HG03060 (cell line): ENCODE measurements around the gene CD99L2.
A peak's percentile ranks its signal among the peaks of the same experiment; 100 is the strongest.

ENCODE experiments used
- ATAC-seq: cut with Tn5 transposase; IDR thresholded peaks from one replicate; pipeline ENCODE4 v1.9.1; 2021; ENCODE audit warnings: low read depth, moderate number of reproducible peaks; ENCODE audit not compliant: unreplicated experiment

Gene CD99L2, protein sequence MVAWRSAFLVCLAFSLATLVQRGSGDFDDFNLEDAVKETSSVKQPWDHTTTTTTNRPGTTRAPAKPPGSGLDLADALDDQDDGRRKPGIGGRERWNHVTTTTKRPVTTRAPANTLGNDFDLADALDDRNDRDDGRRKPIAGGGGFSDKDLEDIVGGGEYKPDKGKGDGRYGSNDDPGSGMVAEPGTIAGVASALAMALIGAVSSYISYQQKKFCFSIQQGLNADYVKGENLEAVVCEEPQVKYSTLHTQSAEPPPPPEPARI

GRCh38 chrX:150898343-150899190 lies at the start of gene CD99L2:
Gene CD99L2, minus strand, starts transcription at chrX:150898668. Its CDS starts 80 bp downstream, at chrX:150898588.
- ATAC-seq = peak; percentile 31

DNA sequence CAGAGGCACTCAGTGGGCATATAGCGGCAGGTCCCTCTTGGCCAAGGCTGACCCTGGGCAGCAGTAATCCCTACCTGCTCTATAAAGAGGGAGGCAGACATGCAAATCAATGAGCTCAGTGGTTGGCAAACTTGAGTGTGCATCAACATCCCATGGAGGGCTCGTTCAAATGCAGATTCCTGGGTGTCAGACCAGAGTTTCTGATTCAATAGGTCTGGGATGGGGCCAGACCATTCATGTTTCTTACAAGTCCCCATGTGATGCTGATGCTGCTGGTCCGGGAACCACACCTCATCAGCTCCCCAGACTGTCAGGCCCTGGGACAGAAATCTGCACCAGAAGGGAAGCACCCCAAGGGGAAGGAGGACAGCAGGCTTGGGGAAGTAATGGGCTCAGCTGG lies 45.8 kb upstream of the CD99L2 start:
- ATAC-seq = no peak

DNA sequence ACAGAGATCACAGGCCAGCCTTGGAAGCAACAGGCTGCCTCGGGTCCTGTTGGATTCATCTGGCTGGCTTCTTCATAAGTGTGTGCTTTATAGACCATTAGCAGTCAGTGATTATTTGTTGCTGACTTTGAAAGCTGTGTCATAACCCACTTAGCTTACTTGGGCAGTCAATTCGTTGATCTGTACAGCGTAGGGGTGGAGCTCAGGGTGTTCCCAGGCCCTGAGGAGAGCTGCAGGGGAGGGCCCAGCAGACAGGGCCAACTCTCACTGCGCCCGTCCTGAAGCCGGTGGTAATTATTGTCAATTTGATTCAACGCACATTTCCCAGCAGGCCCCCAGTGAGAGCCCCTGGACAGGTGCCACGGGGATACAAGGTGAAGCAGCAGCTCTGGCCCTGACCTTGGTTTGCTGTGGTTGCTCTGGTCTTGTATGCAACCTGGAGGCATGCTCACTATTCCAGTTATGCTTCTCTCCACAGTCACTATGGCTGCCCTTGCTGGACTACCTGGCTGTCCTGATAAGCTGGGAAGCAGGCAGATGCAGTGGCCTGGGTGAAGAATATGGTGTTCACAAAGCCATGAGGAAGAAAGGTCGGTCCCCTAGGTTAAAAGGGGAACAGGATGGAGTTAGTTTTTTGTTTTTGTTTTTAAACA lies 44.6 kb upstream of the CD99L2 start:
- ATAC-seq = no peak

DNA sequence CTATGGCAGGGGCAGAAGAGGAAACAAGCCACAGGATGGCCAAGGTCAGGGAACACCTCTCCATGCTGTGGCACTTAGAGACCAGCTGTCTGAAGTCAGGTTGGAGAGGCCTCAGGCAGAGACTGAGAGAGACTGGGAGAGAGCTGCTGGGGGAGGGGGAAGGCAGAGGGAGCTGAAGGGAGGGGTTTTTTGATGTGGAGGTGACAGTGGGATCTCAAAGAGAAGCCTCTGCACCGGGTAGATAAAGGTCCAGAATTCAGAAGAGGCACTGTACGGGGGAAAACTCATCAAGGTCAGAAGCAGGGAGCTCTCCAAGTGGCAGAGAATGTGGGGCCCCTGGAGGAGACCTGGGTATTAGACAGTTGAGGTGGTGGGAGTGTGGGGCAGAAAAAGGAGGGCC lies 43.1 kb upstream of the CD99L2 start:
- ATAC-seq = no peak

- no peak for ATAC-seq
These were observed 42.5 kb upstream of the CD99L2 start for GRCh38 chrX:150940844-150941495.

DNA sequence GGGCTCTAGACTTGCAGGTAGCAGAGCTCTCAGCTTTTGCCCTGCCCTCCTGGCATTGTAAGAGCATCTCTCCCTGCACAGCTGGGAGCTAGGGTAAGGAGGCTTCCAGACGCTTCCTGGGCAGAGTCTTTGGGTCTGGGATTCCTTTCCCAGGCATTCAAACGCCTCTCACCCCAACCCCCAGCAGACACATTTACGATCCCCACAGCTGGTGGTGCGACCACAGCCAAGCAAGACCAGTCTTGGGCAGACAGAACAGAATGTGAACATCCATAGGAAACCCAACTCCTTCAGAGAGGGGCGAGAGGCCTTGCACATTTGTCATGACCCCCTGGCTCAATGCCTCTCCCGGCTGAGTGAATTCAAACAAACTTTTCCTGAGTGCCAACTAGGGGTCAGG lies 38.1 kb upstream of the CD99L2 start:
- ATAC-seq = no peak

DNA sequence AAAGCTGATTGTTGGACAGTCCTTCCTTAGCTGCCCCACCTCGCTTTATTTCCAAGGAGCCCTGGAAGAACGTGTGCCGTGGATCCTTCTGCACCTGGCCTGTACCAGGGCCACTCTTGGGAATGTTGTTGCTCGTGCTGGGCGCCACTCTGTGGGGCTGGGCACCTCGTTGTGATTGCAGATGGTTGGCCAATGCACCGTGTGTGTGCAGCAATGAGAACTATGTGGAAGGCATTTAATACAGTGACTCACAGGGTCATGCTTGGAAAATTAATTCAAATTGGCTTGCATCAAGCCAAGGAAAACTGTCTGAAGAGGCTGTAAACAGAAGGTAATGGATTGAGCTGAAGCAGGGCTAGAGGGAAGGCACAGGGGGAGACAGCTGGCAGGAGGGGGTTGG lies 37.0 kb upstream of the CD99L2 start:
- no peak for ATAC-seq

DNA sequence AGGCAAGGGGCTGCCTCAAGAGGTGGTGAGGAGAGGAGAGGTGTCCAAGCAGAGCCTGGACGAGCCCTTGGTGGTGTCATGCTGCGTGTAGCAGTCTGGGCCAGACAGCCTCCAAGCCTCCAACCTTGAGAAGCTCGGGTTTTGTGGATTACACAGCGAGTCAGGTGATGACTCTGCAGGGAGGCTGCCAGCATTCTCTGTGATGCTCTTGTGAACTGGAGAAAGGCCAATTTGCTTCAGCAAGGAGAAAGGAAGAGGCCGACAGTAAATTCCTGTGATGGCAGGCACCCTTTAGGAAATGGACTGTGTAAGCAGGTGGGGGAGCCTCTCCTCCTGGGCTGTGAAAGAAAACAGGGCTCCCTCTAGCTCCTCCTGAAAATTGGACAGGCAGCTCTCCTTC lies 36.0 kb upstream of the CD99L2 start:
- ATAC-seq = no peak

DNA sequence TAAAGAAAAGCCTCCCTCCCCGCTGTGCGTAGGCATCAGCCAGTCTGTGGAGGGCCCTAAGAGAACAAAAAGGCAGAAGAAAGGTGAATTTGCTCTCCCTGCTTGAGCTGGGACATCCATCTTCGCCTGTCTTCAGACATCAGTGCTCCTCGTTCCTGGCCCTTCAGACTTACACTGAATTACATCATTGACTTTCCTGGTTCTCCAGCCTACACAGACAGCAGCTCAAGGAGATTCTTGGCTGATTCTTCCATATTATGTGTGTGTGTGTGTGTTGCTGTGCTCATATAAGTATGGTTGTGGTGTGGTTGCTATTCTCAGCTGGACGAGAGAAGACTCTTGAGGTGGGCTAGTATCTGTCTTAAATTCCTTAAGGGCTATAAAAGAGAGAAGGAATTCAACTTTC lies 35.5 kb upstream of the CD99L2 start:
- ATAC-seq = no peak

DNA sequence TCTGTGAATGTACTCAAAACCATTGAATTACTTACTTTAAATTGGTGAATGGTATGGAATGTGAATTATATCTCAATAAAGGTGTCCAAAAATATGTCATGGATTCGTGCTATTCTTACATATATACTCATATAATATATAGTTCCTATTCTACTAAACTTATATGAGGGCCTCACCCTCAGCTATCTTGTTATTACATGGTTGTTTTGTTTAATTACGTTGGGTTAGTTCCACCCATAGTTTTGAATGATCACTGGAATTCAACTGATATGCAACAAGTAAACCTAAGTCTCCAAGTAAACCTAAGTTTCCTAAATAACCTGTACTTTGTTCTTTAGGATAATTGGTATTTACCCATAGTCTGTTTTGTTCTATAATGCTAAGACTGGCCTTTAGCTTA lies 30.6 kb upstream of the CD99L2 start:
- no peak for ATAC-seq

GRCh38 chrX:150926791-150927190 lies 28.3 kb upstream of the CD99L2 start:
- no peak for ATAC-seq

GRCh38 chrX:150926304-150926703 lies 27.8 kb upstream of the CD99L2 start:
- ATAC-seq = no peak

DNA sequence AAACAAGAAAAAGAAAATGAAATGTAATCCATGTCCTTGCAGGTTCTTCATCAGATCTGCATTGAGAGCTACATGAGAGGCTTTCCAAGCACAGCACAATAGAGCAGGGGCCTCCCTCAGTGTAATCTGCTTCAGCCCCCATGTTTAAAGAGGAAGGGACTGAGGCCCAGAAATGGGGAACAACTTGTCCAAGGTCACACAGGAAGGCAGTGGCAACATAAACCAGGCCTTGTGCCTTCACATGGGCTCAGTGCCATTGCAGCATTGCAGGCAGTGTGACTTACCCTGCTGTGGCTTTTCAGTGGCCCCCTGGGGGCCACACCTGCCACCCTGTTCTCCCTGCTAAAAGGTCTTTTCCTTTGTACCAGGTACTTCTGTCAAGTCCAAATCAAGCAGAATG lies 20.9 kb upstream of the CD99L2 start:
- no peak for ATAC-seq

DNA sequence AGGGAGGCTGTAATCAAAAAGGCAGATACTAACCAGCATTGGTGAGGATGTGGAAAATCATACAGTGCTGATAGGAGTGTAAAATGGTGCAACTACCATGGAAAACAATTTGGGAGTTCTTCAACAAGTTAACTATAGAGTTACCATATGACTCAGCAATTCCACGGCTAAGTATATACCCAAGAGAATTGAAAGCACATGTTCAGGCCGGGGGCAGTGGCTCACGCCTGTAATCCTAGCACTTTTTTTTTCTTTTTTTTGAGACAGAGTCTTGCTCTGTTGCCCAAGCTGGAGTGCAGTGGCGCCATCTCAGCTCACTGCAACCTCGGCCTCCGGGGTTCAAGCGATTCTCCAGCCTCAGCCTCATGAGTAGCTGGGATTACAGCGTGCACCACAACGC lies 15.0 kb upstream of the CD99L2 start:
- ATAC-seq = no peak

DNA sequence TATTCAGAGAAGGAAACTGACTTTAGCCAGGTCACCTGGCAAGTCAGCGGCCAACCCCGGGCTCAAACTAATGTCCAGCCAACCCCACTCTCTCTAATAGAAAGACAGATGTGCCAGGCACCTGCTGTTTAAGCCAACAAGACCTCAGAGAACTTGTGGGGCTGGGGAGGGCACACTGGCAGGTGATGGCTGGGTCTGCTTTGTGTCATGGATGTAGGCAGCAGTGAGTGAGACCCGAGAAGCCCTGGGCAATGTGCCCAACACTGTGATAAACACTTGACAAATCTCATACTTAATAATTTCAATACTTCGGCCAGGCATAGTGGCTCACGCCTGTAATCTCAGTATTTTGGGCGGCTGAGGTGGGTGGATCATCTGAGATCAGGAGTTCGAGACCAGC lies 9.0 kb upstream of the CD99L2 start:
- ATAC-seq = no peak

DNA sequence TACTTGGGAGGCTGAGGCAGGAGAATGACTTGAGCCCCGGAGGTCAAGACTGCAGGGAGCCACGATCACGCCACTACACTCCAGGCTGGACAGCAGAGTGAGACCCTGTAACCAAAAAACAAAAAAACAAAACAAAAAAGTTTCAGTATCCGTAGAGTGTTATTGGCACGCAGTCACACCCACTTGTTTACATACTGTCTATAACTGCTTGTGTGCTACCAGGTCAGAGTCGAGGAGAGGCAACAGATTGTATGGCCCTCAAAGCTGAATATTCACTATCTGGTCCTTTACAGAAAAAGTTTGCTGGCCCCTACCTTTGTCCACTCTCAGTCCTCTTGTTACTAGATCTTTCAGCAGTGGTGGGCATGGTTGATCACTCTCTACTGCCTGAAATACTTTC lies 8.2 kb upstream of the CD99L2 start:
- no peak for ATAC-seq

DNA sequence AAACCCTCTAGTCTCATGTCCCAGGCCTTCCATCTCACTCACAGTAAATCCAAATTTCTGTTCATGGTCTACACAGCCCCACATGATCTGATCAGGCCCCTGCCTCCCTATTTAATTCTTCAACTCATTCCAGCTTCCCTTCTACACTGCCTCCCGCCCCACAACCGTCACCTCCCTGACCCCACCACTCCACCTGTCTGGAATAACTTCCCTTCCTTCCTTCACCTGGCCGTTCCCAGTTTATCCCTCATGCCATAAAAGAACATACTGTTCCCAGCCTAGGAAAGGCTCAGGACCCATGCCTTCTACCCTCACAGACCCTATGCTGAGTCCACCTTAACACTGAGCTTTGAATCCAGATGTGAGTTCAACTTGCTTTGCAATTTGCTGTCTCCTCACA lies 6.8 kb upstream of the CD99L2 start:
- no peak for ATAC-seq

- no peak for ATAC-seq
These were observed 4.6 kb upstream of the CD99L2 start for GRCh38 chrX:150903110-150903508.

DNA sequence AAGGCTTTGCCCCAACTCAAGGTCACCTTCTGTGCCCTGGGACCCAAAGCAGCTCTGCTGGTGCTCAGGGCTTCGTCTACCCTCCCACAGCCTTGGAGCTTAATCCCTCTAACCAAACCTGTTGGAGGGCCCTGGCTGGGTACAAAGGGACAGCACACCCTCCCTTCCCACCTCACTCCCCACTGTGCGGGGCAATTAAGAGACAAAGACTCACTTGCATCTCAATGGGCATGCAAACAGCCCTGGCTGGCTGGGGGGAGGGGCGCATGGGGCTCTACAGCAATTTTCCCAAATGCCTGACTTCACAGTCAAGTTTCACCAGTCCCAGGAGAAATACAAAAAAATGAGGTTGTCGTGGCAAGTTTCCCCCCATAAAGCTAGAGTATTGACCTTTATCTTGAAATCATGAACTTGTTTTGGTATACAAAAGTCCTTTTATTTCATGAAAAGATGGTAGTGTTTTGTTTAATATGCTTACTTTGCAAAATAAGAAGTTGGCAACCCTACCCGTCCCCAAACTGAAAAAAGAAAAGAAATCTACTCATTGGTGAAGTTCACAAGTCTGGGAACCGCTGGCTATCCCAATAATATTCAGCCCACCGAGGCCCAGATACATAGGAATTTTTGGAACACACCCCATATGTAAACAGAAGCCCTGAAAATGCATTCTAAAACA lies 4.1 kb upstream of the CD99L2 start:
- ATAC-seq = no peak

DNA sequence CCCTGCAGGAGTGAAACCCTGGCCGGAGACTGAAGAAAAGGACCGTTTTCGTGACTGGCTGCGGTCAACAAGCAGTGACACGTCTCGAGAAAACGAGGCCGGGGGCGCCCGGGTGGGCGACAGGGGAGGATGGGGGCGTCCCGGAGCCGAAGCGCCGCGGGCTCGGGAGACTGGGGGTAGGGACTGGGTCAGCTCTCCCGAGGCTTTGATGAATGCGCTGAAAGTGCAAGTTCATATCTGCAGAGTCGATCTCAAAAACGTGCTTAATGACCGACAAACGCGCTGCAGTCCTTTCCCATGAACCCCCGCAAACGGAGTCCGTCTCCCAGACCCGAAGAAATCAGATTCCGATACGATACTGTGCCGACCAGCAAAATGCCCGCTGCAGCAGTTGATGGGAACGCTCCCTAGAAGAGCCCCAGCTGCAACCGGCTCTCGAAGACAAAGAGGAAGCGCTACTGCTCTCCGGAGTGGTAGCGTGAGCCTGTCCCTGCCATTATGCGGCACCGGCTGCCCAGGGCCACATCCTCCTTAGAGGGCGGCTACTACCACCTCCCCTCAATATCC lies 806 bp upstream of the CD99L2 start:
- ATAC-seq = no peak
